Sigmoid colon (tissue), 4 donors: ENCODE measurements around the gene HNRNPA1L2.

Experiments used
- CTCF ChIP-seq, 4 experiments: fragments of 450-650 bp in 3 of 4; fragments of 200-600 bp in 1 of 4; IDR thresholded peaks; one replicate each; pipeline ENCODE4 v1.5.1; 2016 to 2019; ENCODE audit warnings: antibody characterized with exemption in 4 of 4, mild to moderate bottlenecking in 3 of 4, moderate library complexity in 2 of 4
- EP300 ChIP-seq, 4 donors: sonication (generic); formaldehyde crosslinking; IDR thresholded peaks; one replicate each; pipeline ENCODE4 v1.6.1; 2017; ENCODE audit warnings: antibody characterized with exemption in 4 of 4
- POLR2A ChIP-seq, 2 donors: fragments of 450-650 bp; IDR thresholded peaks; one replicate each; pipeline ENCODE4 v1.6.1; 2016; ENCODE audit warnings: antibody characterized with exemption in 2 of 2, mild to moderate bottlenecking in 2 of 2, moderate library complexity in 2 of 2

GRCh38 chr13:52652196-52652979 is 10.2 kb downstream of the HNRNPA1L2 start, which contains the start of gene SUGT1:
- TF ChIP-seq CTCF (IDR thresholded peaks at IDR 0.05) (peak in 2 of 4 experiments; percentile 61 to 64), POLR2A (IDR thresholded peaks at IDR 0.05) (peak; percentile 72 to 73), EP300 (IDR thresholded peaks at IDR 0.05) (peak in 1 of 4 donors; percentile 37)
